ENCODE data around the gene SELP. TPM values are rescaled to one million over a fixed set of nuclear protein-coding genes. Genes with fewer than 3 reads are reported as not detected.
A peak's percentile ranks its signal among the peaks of the same experiment; 100 is the strongest.

Gene SELP
- total and polyA plus RNA-seq, 2 of the 13 experiments (the other 11 are each of a cell fraction or from before 2014, with no cell fraction given) = 0.11 TPM; not detected in 1

DNA sequence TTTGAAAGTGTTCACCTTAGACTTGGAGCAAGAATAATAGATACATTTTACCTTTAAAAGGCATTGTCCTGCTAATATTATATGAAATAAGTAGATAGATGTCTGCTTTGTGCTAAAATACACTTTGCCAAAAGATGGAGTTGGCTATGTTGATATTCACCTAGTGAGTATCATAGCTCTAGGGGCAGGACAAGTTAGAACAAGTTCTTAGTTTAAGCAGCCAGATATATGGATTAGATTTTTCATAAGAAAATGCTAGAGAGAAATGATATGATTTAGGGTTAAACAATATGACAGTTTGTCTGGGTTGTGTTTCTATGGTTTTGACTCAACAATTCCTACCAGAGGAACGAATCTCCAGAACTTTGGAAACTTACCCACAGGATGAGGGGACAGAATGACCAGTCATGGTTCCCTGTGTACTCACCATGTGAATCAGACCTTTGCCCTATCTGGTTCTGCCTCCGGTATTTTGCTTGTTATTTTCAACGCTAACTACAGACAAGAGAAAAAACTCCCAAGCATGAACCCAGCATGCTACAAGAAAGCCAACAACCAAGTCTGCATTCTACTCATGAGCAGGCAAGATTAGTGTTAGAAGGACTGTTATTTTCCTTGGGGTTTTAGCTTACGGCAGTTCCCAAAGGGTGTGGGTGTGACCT is 45.3 kb downstream of the SELP start (continued):
- TF ChIP-seq, protein P1, sequence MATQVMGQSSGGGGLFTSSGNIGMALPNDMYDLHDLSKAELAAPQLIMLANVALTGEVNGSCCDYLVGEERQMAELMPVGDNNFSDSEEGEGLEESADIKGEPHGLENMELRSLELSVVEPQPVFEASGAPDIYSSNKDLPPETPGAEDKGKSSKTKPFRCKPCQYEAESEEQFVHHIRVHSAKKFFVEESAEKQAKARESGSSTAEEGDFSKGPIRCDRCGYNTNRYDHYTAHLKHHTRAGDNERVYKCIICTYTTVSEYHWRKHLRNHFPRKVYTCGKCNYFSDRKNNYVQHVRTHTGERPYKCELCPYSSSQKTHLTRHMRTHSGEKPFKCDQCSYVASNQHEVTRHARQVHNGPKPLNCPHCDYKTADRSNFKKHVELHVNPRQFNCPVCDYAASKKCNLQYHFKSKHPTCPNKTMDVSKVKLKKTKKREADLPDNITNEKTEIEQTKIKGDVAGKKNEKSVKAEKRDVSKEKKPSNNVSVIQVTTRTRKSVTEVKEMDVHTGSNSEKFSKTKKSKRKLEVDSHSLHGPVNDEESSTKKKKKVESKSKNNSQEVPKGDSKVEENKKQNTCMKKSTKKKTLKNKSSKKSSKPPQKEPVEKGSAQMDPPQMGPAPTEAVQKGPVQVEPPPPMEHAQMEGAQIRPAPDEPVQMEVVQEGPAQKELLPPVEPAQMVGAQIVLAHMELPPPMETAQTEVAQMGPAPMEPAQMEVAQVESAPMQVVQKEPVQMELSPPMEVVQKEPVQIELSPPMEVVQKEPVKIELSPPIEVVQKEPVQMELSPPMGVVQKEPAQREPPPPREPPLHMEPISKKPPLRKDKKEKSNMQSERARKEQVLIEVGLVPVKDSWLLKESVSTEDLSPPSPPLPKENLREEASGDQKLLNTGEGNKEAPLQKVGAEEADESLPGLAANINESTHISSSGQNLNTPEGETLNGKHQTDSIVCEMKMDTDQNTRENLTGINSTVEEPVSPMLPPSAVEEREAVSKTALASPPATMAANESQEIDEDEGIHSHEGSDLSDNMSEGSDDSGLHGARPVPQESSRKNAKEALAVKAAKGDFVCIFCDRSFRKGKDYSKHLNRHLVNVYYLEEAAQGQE (IDR thresholded peaks at IDR 0.05; ENCODE audit: borderline replicate concordance in 1 of 2, low read depth in 1 of 2, low read length in 2 of 2) = peak in 1 of 2 experiments; percentile 31; a peak in 1 of 4 replicates
- TF ChIP-seq CBFB (CRISPR knock-in tag; IDR thresholded peaks at IDR 0.05) (no peak), ZNF562 (CRISPR knock-in tag; IDR thresholded peaks at IDR 0.05; ENCODE audit: borderline replicate concordance) (no peak), NR2F6 (IDR thresholded peaks at IDR 0.05) (peak; percentile 66), NR2F6 (CRISPR knock-in tag; IDR thresholded peaks at IDR 0.05) (peak; percentile 72), ELF3 (CRISPR knock-in tag; IDR thresholded peaks at IDR 0.05) (peak; percentile 71), KLF12 (CRISPR knock-in tag; IDR thresholded peaks at IDR 0.05; ENCODE audit: borderline replicate concordance) (no peak), RXRA (CRISPR knock-in tag; IDR thresholded peaks at IDR 0.05) (no peak), GTF3A (CRISPR knock-in tag; conservative IDR thresholded peaks at IDR 0.05) (no peak), ZNF569 (CRISPR knock-in tag; IDR thresholded peaks at IDR 0.05; ENCODE audit: borderline replicate concordance) (no peak), RFX1 (IDR thresholded peaks at IDR 0.05) (no peak), TSC22D2 (CRISPR knock-in tag; IDR thresholded peaks at IDR 0.05; ENCODE audit: borderline replicate concordance) (no peak), ELF1 (CRISPR knock-in tag; IDR thresholded peaks at IDR 0.05) (0 out of 2 replicates have a peak, but pooled peaks have one; percentile 13), FOSL2 (CRISPR knock-in tag; IDR thresholded peaks at IDR 0.05) (peak; percentile 81), SIX1 (CRISPR knock-in tag; IDR thresholded peaks at IDR 0.05; ENCODE audit: borderline replicate concordance) (0 out of 2 replicates have a peak, but pooled peaks have one; percentile 11), MED1 (CRISPR knock-in tag; IDR thresholded peaks at IDR 0.05) (peak; percentile 82), ZNF20 (CRISPR knock-in tag; IDR thresholded peaks at IDR 0.05) (no peak)
- TF ChIP-seq, protein P2, sequence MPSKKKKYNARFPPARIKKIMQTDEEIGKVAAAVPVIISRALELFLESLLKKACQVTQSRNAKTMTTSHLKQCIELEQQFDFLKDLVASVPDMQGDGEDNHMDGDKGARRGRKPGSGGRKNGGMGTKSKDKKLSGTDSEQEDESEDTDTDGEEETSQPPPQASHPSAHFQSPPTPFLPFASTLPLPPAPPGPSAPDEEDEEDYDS (CRISPR knock-in tag; IDR thresholded peaks at IDR 0.05) = peak; percentile 63
- TF ChIP-seq, protein P3, sequence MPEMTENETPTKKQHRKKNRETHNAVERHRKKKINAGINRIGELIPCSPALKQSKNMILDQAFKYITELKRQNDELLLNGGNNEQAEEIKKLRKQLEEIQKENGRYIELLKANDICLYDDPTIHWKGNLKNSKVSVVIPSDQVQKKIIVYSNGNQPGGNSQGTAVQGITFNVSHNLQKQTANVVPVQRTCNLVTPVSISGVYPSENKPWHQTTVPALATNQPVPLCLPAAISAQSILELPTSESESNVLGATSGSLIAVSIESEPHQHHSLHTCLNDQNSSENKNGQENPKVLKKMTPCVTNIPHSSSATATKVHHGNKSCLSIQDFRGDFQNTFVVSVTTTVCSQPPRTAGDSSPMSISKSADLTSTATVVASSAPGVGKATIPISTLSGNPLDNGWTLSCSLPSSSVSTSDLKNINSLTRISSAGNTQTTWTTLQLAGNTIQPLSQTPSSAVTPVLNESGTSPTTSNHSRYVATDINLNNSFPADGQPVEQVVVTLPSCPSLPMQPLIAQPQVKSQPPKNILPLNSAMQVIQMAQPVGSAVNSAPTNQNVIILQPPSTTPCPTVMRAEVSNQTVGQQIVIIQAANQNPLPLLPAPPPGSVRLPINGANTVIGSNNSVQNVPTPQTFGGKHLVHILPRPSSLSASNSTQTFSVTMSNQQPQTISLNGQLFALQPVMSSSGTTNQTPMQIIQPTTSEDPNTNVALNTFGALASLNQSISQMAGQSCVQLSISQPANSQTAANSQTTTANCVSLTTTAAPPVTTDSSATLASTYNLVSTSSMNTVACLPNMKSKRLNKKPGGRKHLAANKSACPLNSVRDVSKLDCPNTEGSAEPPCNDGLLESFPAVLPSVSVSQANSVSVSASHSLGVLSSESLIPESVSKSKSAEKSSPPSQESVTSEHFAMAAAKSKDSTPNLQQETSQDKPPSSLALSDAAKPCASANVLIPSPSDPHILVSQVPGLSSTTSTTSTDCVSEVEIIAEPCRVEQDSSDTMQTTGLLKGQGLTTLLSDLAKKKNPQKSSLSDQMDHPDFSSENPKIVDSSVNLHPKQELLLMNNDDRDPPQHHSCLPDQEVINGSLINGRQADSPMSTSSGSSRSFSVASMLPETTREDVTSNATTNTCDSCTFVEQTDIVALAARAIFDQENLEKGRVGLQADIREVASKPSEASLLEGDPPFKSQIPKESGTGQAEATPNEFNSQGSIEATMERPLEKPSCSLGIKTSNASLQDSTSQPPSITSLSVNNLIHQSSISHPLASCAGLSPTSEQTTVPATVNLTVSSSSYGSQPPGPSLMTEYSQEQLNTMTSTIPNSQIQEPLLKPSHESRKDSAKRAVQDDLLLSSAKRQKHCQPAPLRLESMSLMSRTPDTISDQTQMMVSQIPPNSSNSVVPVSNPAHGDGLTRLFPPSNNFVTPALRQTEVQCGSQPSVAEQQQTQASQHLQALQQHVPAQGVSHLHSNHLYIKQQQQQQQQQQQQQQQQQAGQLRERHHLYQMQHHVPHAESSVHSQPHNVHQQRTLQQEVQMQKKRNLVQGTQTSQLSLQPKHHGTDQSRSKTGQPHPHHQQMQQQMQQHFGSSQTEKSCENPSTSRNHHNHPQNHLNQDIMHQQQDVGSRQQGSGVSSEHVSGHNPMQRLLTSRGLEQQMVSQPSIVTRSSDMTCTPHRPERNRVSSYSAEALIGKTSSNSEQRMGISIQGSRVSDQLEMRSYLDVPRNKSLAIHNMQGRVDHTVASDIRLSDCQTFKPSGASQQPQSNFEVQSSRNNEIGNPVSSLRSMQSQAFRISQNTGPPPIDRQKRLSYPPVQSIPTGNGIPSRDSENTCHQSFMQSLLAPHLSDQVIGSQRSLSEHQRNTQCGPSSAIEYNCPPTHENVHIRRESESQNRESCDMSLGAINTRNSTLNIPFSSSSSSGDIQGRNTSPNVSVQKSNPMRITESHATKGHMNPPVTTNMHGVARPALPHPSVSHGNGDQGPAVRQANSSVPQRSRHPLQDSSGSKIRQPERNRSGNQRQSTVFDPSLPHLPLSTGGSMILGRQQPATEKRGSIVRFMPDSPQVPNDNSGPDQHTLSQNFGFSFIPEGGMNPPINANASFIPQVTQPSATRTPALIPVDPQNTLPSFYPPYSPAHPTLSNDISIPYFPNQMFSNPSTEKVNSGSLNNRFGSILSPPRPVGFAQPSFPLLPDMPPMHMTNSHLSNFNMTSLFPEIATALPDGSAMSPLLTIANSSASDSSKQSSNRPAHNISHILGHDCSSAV (CRISPR knock-in tag; IDR thresholded peaks at IDR 0.05; ENCODE audit: borderline replicate concordance) = no peak

All from HepG2 (cell line).